Stomach (tissue), 9 donors: ENCODE data around the gene MBD6. TPM values are rescaled to one million over a fixed set of nuclear protein-coding genes. Genes with fewer than 3 reads are reported as not detected.
A peak's percentile ranks its signal among the peaks of the same experiment; 100 is the strongest.

ENCODE experiments used
- DNase-seq, 2 donors: peaks; one replicate each; pipeline versions ENCODE4 v3.0.0 to v3.0.0-alpha.2; 2013 to 2019
- H3K27ac ChIP-seq, 5 donors: fragments of 200-600 bp in 4 of 5; sonication (generic) in 4 of 5; one replicate each; pipeline ENCODE4 v1.5.1; 2013 to 2019; ENCODE audit warnings: mild to moderate bottlenecking in 1 of 5, moderate library complexity in 1 of 5
- H3K27me3 ChIP-seq, 3 donors: fragments of 200-600 bp; sonication (generic); one replicate each; pipeline ENCODE4 v1.5.1; 2017 to 2019; ENCODE audit warnings: mixed run types in 1 of 3
- H3K36me3 ChIP-seq, 4 donors: fragments of 200-600 bp; sonication (generic); 1 replicate in 3 of 4; 2 replicates in 1 of 4; pipeline ENCODE4 v1.5.1; 2016 to 2019
- H3K4me1 ChIP-seq, 4 donors: fragments of 200-600 bp; sonication (generic); one replicate each; pipeline ENCODE4 v1.5.1; 2016 to 2019
- H3K4me3 ChIP-seq, 4 donors: fragments of 200-600 bp; sonication (generic) in 3 of 4; one replicate each; pipeline ENCODE4 v1.5.1; 2016 to 2019; ENCODE audit warnings: mild to moderate bottlenecking in 1 of 4
- H3K9me3 ChIP-seq, 4 donors: fragments of 200-600 bp; sonication (generic); one replicate each; pipeline ENCODE4 v1.5.1; 2016 to 2019
- EP300 ChIP-seq: sonication (generic); formaldehyde crosslinking; IDR thresholded peaks from one replicate; pipeline ENCODE4 v1.6.1; 2017; ENCODE audit warnings: antibody characterized with exemption
- POLR2A ChIP-seq, 4 donors: fragments of 450-650 bp; IDR thresholded peaks; one replicate each; pipeline ENCODE4 v1.6.1; 2016; ENCODE audit warnings: antibody characterized with exemption in 4 of 4, control low read depth in 2 of 4, mild to moderate bottlenecking in 1 of 4, moderate library complexity in 1 of 4
- POLR2AphosphoS5 ChIP-seq, 3 donors: sonication (generic); formaldehyde crosslinking; IDR thresholded peaks; one replicate each; pipeline ENCODE4 v1.6.1; 2016; ENCODE audit warnings: antibody characterized with exemption in 3 of 3
- WGBS, 5 donors: extraction: QIAGEN DNeasy Blood & Tissue Kit in 3 of 5; methylation state at CpG; one replicate each; pipeline versions ENCODE4 v1.1.5 to v1.1.7; 2013 to 2018; 5-methylcytosine and 5-hydroxymethylcytosine counted together
- intact Hi-C: fragments of 100-400 bp; cut with DNase I; formaldehyde crosslinking; loops from one replicate; pipeline ENCODE4 v1.15.1; 2023; ENCODE audit warnings: low total_unique reads
- polyA plus RNA-seq, 3 donors: library from polyadenylated mRNA; stranded (reverse); fragments of 200-250 nt; gene quantifications; one replicate each; pipeline ENCODE4 v1.2.3, GENCODE V29; 2013
- total RNA-seq, 5 donors: library from RNA; depleted of rRNA; stranded (reverse); fragments of >200 nt; gene quantifications; one replicate each; pipeline versions ENCODE4 v1.1.0 to v1.2.3, GENCODE V29; 2014 to 2016
- TF ChIP-seq, protein P1 (sequence below), 7 experiments: fragments of 450-650 bp in 4 of 7; fragments of 200-600 bp in 3 of 7; sonication (generic) in 3 of 7; IDR thresholded peaks; one replicate each; pipeline ENCODE4 v1.5.1; 2016 to 2019; ENCODE audit warnings: antibody characterized with exemption in 7 of 7, control low read depth in 2 of 7, mild to moderate bottlenecking in 1 of 7
- donor health status: healthy with polysubstance abuse.
- donor health status: Bipolar disorder and iron deficiency.
- donor health status: healthy.

MBD6 gene
- total and polyA plus RNA-seq, 8 donors: 4.8 to 129 (median 29.8) TPM

DNA sequence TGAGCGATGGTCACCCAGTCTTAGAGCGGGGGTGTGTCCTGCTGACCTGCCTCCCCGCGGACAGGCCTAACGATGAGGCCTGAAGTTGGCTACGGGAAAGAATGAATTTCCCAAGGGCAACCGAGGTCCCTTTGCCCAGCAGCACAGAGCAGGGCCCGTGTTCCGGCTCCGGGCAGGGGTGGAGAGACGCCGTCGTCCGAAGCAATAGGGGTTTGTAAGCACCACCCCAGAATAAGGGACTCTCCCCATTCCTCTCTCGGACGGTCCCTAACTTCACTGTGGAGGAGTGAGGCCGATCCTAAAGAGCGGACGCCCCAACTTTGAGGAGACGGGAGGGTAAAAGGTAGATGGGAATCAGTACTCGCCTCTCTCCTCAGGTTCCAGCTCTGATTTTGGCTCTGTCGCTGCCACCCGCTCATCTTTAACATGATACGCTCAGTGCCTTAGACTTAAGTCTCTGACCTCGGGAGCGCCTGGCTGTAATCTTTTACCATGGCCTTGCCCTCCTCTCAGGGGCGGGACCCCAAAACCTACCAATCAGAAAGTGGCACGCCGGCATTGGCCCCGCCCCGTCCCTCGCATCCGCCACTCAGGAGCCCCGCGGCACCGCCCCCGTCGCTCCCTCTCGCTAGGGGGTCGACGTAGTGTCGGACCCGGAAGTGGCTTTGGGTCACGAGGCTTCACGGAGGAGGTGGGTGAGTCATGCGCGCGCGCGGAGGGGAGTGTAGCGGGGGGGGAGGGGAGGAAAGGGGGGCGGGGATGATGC is 2.4 kb upstream of the MBD6 start, which contains the start of gene DDIT3:
TSS of gene DDIT3 (minus strand) at position 462 of the 766 bp plus-strand sequence. CDS start 3,108 bp downstream, outside the sequence.
- WGBS, 5 donors: 0 to 1% (median 1%) methylated on average over 26 to 52 of the region's 52 CpGs
- no peaks in the 10 kb centered on the region for H3K9me3 ChIP-seq
- H3K27ac ChIP-seq: peak within 1 kb of the TSS; percentile 98 to 99 (median 99)
- H3K4me3 ChIP-seq: peak within 1 kb of the TSS; percentile 72 to 86 (median 80)
- peaks cover 36 to 42% (median 39%) of the 10 kb centered on the region in 4 donors for H3K36me3 ChIP-seq
- H3K27me3 ChIP-seq: no peaks in the 10 kb centered on the region
- peaks cover 57 to 84% (median 80%) of the 10 kb centered on the region in 4 donors for H3K4me1 ChIP-seq
- peak; percentile 100 for DNase-seq
- intact Hi-C loops: no loop called here
- TF ChIP-seq, protein P1, sequence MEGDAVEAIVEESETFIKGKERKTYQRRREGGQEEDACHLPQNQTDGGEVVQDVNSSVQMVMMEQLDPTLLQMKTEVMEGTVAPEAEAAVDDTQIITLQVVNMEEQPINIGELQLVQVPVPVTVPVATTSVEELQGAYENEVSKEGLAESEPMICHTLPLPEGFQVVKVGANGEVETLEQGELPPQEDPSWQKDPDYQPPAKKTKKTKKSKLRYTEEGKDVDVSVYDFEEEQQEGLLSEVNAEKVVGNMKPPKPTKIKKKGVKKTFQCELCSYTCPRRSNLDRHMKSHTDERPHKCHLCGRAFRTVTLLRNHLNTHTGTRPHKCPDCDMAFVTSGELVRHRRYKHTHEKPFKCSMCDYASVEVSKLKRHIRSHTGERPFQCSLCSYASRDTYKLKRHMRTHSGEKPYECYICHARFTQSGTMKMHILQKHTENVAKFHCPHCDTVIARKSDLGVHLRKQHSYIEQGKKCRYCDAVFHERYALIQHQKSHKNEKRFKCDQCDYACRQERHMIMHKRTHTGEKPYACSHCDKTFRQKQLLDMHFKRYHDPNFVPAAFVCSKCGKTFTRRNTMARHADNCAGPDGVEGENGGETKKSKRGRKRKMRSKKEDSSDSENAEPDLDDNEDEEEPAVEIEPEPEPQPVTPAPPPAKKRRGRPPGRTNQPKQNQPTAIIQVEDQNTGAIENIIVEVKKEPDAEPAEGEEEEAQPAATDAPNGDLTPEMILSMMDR (IDR thresholded peaks at IDR 0.05): no peak
- TF ChIP-seq POLR2A (IDR thresholded peaks at IDR 0.05) (peak in 3 of 4 donors; percentile 80 to 98 (median 98)), EP300 (peak; percentile 5), POLR2AphosphoS5 (IDR thresholded peaks at IDR 0.05) (peak; percentile 97 to 100 (median 100))

DNA sequence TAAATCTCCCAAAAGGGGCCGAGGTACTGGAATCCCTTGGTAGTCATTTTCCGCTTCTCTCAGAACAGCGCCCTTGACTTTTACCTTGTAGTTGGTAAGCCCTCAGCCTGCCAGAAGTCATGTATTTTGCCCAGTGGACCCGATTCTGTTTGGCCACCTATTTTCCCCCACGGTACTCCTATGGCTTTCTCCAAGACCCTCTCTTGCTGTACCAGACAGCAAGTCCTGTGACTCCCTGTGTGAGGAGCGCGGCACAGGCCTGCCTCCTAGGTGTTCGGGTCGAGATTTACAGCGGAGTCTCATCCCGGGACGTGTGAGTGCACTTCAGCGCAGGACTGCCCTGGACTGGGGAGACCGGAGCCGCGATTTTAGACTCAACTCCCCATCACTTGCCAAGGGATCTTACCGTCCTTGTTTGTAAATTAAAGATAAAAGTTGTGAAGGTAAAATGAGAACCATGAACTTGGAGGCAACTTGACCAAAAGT is 1.1 kb upstream of the MBD6 start:
- peak; percentile 48 to 81 for DNase-seq
- WGBS, 5 donors: 32 to 49% (median 36%) methylated on average over 17 of the region's 17 CpGs
- Histone ChIP-seq H3K4me1 (peaks cover 59 to 84% (median 79%) of the 10 kb centered on the region in 4 donors), H3K4me3 (peak overlapping the region; percentile 58 to 85 (median 74)), H3K9me3 (no peaks in the 10 kb centered on the region), H3K27ac (peak overlapping the region; percentile 95 to 99 (median 99)), H3K36me3 (peaks cover 36 to 42% (median 39%) of the 10 kb centered on the region in 4 donors), H3K27me3 (no peaks in the 10 kb centered on the region)
- TF ChIP-seq POLR2AphosphoS5 (IDR thresholded peaks at IDR 0.05): no peak
- TF ChIP-seq, protein P1 (IDR thresholded peaks at IDR 0.05): no peak
- no peak for TF ChIP-seq EP300
- no peak for TF ChIP-seq POLR2A (IDR thresholded peaks at IDR 0.05)
- intact Hi-C loops: no loop called here

DNA sequence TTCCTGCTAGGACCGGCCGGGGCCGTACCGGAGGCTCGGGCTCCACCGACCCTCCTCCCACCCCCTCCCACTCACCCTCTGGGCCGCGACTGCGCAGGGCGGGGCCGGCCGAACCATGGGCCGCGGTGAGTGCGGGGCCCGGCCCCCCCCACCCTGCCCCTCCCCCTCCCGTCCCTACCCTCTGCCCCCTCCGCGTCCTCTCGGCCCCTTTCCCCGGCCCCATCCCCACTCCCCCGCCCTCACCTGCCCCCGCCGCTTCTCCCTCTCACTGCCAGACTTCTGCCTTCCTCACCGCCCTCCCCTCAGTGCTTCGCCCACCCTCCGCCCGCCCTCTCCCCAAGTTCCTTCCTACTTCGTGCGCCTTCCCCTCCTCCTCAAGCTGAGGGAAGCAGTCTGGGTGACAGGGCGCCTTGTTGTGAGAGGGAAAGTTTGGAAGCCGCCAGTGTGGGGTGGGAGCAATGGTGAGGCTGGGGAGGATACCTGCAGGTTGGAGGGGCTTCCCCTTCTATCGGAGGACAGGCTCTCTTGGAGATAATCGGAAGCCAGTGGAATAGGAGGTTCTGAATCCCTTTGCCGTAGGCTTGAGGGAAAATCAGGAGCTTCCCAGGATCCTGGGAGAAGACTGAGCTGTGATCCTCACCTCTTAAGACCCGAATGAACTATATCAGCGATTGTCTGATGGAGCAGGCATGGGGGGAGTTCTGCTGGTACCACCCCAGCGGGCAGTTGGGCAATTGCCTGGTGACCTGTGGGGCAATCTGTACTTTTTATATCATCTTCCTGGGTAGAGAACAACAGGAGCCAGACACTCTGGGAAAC is 472 bp downstream of the MBD6 start:
- intact Hi-C loops: no loop called here

More for the DNA sequence above, 472 bp downstream of the MBD6 start:
- no peaks in the 10 kb centered on the region for H3K27me3 ChIP-seq
- peaks cover 36 to 42% (median 40%) of the 10 kb centered on the region in 4 donors for H3K36me3 ChIP-seq
- peak overlapping the region; percentile 95 to 99 (median 99) for H3K27ac ChIP-seq
- peaks cover 49 to 76% (median 65%) of the 10 kb centered on the region in 4 donors for H3K4me1 ChIP-seq
- WGBS, 5 donors: 0 to 1% (median 1%) methylated on average over 17 to 32 of the region's 38 CpGs
- no peaks in the 10 kb centered on the region for H3K9me3 ChIP-seq
- peak overlapping the region; percentile 58 to 85 (median 74) for H3K4me3 ChIP-seq
- peak; percentile 48 to 92 for DNase-seq
- TF ChIP-seq EP300: no peak
- TF ChIP-seq, protein P1 (IDR thresholded peaks at IDR 0.05): no peak
- TF ChIP-seq POLR2A (IDR thresholded peaks at IDR 0.05): no peak
- no peak for TF ChIP-seq POLR2AphosphoS5 (IDR thresholded peaks at IDR 0.05)
